ENCODE results near the gene TENM4. TPM values are rescaled to one million over a fixed set of nuclear protein-coding genes. Genes with fewer than 3 reads are reported as not detected.

TENM4 gene
- total RNA-seq, 1 experiment from 2014 or later = 25.0 TPM

- H3K9me3 Mint-ChIP-seq = no peaks in the 10 kb centered on the region
- ChIA-PET CTCF (interaction anchor here (0.6 to 12.8 kb wide), 5 partner anchors 27 to 450 kb away, joined by 3 to 396 read pairs (median 30); no protein-coding TSS in a partner anchor), POLR2A (no interaction called here)
- peaks cover 19% of the 10 kb centered on the region for H3K4me1 Mint-ChIP-seq
- no peaks in the 10 kb centered on the region for H3K36me3 Mint-ChIP-seq
- H3K27ac Mint-ChIP-seq = no peak overlapping the region
- no peaks in the 10 kb centered on the region for H3K27me3 Mint-ChIP-seq (ENCODE audit: low read depth)
- ATAC-seq (no peak), DNase-seq (ENCODE audit: low spot score) (no peak)
- no peak overlapping the region for H3K4me3 Mint-ChIP-seq
- no peak for TF ChIP-seq SMAD3 (CRISPR knock-in tag; IDR thresholded peaks at IDR 0.05; ENCODE audit: borderline replicate concordance)
- no peak for TF ChIP-seq ZNF425 (CRISPR knock-in tag; conservative IDR thresholded peaks at IDR 0.05)
- TF ChIP-seq ATF2 (CRISPR knock-in tag; IDR thresholded peaks at IDR 0.05; ENCODE audit: borderline replicate concordance, low read depth) = no peak
- no peak for TF ChIP-seq ZNF281 (CRISPR knock-in tag; IDR thresholded peaks at IDR 0.05)
- no peak for TF ChIP-seq ZNF263 (CRISPR knock-in tag; IDR thresholded peaks at IDR 0.05; ENCODE audit: low read depth)
- no peak for TF ChIP-seq SOX15 (CRISPR knock-in tag; IDR thresholded peaks at IDR 0.05)
- TF ChIP-seq FOXP1 (CRISPR knock-in tag; IDR thresholded peaks at IDR 0.05; ENCODE audit: borderline replicate concordance) = no peak
Observed at GRCh38 chr11:78647986-78648875, 792.6 kb downstream of the TENM4 start.

GRCh38 chr11:78647266-78647915 lies 793.4 kb downstream of the TENM4 start:
- Mint-ChIP-seq H3K27ac (no peak overlapping the region), H3K4me1 (peaks cover 15% of the 10 kb centered on the region), H3K9me3 (no peaks in the 10 kb centered on the region), H3K27me3 (ENCODE audit: low read depth) (no peaks in the 10 kb centered on the region), H3K4me3 (no peak overlapping the region), H3K36me3 (no peaks in the 10 kb centered on the region)
- no peak for TF ChIP-seq PREB (CRISPR knock-in tag; IDR thresholded peaks at IDR 0.05; ENCODE audit: borderline replicate concordance)
- TF ChIP-seq ZNF232 (CRISPR knock-in tag; IDR thresholded peaks at IDR 0.05) = no peak
- POLR2A ChIA-PET = no interaction called here
- DNase-seq (ENCODE audit: low spot score) (no peak), ATAC-seq (no peak)
- CTCF ChIA-PET = interaction anchor here (0.7 to 12.8 kb wide), 12 partner anchors 13 to 452 kb away, joined by 3 to 396 read pairs (median 10); no protein-coding TSS in a partner anchor

GRCh38 chr11:78646564-78647185 lies 794.2 kb downstream of the TENM4 start:
- POLR2A ChIA-PET = no interaction called here
- Mint-ChIP-seq H3K4me1 (peaks cover 11% of the 10 kb centered on the region), H3K36me3 (no peaks in the 10 kb centered on the region), H3K4me3 (no peak overlapping the region), H3K9me3 (no peaks in the 10 kb centered on the region), H3K27ac (no peak overlapping the region), H3K27me3 (ENCODE audit: low read depth) (no peaks in the 10 kb centered on the region)
- peak; percentile 73 for DNase-seq (ENCODE audit: low spot score)
- ATAC-seq = peak; percentile 71
- CTCF ChIA-PET = interaction anchor here (0.7 to 12.8 kb wide), 21 partner anchors 14 to 463 kb away, joined by 3 to 396 read pairs (median 8); no protein-coding TSS in a partner anchor
- TF ChIP-seq CTCF (IDR thresholded peaks at IDR 0.05) (peak; percentile 76), ZNF532 (CRISPR knock-in tag; IDR thresholded peaks at IDR 0.05; ENCODE audit: borderline replicate concordance) (no peak)

All from WTC11 (cell line).